Parathyroid adenoma (tissue), 2 donors: Measurements from ENCODE around the gene SELENOI.
"Not testable (repeated sequence)": the region's sequence is repeated elsewhere in the genome, so short reads cannot be mapped to it uniquely, and the experiment has no call there.

Source experiments
- H2AFZ ChIP-seq: fragments of 300-600 bp; sonication (generic); one replicate; pipeline ENCODE4 v1.7.0; 2017; ENCODE audit warnings: antibody characterized with exemption, mild to moderate bottlenecking
- H3K27ac ChIP-seq: fragments of 300-600 bp; sonication (generic); one replicate; pipeline ENCODE4 v1.7.0; 2017
- H3K27me3 ChIP-seq: fragments of 300-600 bp; sonication (generic); one replicate; pipeline ENCODE4 v1.7.0; 2017; ENCODE audit warnings: low read length; ENCODE audit not compliant: control insufficient read depth, insufficient read depth
- H3K36me3 ChIP-seq: fragments of 300-600 bp; sonication (generic); one replicate; pipeline ENCODE4 v1.7.0; 2017; ENCODE audit warnings: low read length; ENCODE audit not compliant: control insufficient read depth, insufficient read depth
- H3K4me1 ChIP-seq: fragments of 300-600 bp; sonication (generic); one replicate; pipeline ENCODE4 v1.7.0; 2017; ENCODE audit warnings: control low read depth
- H3K4me2 ChIP-seq: fragments of 300-600 bp; sonication (generic); one replicate; pipeline ENCODE4 v1.7.0; 2017; ENCODE audit warnings: low read length
- H3K4me3 ChIP-seq: fragments of 300-600 bp; sonication (generic); one replicate; pipeline ENCODE4 v1.7.0; 2017; ENCODE audit warnings: low read depth, low read length
- H3K79me2 ChIP-seq: fragments of 300-600 bp; sonication (generic); one replicate; pipeline ENCODE4 v1.7.0; 2017; ENCODE audit warnings: control low read depth
- H3K9ac ChIP-seq: fragments of 300-600 bp; sonication (generic); one replicate; pipeline ENCODE4 v1.7.0; 2017; ENCODE audit warnings: mild to moderate bottlenecking
- H3K9me3 ChIP-seq: fragments of 300-600 bp; sonication (generic); one replicate; pipeline ENCODE4 v1.7.0; 2017; ENCODE audit warnings: low read length; ENCODE audit not compliant: control insufficient read depth
- TF ChIP-seq, protein P1 (sequence below): fragments of 300-600 bp; sonication (generic); IDR thresholded peaks from one replicate; pipeline ENCODE4 v1.7.0; 2017; ENCODE audit warnings: antibody characterized with exemption, mild to moderate bottlenecking
- donor health status: primary hyperparathyroidism.

The SELENOI gene

DNA sequence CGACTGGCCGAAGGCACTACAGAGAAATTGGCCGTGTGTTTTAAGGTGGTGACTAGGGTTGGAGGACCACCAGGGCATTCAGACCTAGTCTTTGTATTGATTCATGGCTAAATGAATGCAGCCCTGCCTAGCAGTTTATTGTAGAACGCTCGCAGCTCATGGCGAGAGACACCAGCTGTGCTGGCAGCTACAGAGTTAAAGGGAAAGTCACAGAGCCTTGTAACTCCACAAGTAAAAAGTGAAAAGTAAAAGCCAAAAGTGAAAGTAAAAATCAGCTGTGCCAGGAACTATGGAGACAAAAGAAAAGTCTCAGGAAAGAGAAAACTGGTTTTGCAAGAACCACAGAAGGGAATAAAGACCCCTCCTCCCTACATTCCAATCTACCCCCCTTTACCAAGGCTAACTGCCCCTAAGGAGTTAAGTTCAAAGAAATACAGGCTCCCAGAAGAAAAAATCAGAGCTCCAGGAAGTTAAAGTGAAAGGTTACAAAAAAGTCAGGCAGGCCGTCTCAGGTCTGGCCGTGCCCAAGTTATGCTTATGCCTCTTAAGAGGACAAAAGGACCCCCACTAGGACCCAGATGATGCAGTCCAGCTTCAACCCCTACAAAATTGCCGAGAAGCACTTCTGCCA, 46.4 kb upstream of the SELENOI start:
- peak overlapping the region; percentile 63 for H3K27ac ChIP-seq

DNA sequence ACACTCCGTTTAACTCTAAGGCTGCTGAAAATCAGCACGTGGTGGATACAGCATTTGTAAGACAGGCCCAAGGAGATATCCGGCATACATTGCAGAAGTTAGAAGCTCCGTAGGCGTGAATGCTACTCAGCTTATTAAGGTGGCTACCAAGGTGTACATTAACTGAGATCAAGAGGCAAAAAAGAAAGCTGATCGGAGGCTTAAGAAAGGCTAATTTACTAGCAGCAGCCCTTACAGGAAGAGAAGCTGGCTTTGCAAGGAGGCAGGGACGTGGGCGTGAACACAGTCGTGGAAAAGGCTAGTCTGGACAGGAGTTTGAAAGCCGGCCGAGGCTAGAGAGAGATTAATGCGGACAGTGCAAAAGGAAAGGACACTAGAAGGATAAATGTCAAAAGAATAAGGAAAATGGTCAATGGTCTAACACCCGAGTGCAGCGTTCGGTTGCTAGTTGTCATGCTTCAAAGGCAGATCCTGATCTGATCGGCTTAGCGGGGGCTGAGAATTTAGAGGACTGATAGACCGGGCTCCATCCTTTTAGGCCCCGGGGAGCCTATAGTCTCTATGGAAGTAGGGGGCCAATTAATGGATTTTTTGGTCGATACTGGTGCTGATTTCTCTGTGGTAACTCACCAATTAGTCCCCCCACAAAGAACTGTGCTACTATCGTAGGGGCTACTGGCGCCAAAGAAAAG, 45.6 kb upstream of the SELENOI start:
- Histone ChIP-seq H3K9me3 (no peaks in the 10 kb centered on the region), H3K9ac (no peak overlapping the region), H3K4me1 (peaks cover 6% of the 10 kb centered on the region), H3K4me2 (peak overlapping the region; percentile 63), H3K27ac (peak overlapping the region; percentile 45), H3K36me3 (no peaks in the 10 kb centered on the region), H3K79me2 (no peaks in the 10 kb centered on the region), H3K27me3 (no peaks in the 10 kb centered on the region), H3K4me3 (no peak overlapping the region), H2AFZ (peak overlapping the region; percentile 89)
- TF ChIP-seq, protein P1, sequence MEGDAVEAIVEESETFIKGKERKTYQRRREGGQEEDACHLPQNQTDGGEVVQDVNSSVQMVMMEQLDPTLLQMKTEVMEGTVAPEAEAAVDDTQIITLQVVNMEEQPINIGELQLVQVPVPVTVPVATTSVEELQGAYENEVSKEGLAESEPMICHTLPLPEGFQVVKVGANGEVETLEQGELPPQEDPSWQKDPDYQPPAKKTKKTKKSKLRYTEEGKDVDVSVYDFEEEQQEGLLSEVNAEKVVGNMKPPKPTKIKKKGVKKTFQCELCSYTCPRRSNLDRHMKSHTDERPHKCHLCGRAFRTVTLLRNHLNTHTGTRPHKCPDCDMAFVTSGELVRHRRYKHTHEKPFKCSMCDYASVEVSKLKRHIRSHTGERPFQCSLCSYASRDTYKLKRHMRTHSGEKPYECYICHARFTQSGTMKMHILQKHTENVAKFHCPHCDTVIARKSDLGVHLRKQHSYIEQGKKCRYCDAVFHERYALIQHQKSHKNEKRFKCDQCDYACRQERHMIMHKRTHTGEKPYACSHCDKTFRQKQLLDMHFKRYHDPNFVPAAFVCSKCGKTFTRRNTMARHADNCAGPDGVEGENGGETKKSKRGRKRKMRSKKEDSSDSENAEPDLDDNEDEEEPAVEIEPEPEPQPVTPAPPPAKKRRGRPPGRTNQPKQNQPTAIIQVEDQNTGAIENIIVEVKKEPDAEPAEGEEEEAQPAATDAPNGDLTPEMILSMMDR: no peak

More for the DNA sequence above, 46.4 kb upstream of the SELENOI start:
- Histone ChIP-seq H3K4me3 (peak overlapping the region; percentile 63), H3K36me3 (no peaks in the 10 kb centered on the region), H3K4me2 (peak overlapping the region; percentile 80), H3K79me2 (no peaks in the 10 kb centered on the region), H3K27me3 (no peaks in the 10 kb centered on the region), H3K9ac (peak overlapping the region; percentile 3), H2AFZ (peak overlapping the region; percentile 89), H3K4me1 (peaks cover 6% of the 10 kb centered on the region), H3K9me3 (no peaks in the 10 kb centered on the region)
- TF ChIP-seq, protein P1: no peak

DNA sequence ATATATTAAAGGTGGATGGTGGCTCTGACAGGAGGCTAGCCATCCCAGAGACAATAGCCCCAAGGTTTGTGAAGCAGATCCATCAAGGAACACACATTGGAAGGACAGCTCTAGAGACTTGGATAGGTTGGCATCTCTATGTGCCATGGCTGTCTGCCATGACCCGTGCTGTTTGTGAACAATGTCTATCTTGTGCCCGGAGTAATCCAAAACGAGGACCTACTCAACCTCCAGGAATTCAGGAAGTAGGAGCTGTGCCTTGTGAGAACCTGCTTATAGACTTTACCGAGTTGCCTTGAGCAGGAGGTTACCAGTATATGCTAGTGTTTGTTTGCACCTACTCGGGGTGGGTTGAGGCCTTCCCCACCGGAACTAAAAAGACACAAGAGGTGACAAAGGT, 43.1 kb upstream of the SELENOI start:
- Histone ChIP-seq H3K4me2 (no peak overlapping the region), H3K27ac (no peak overlapping the region), H3K27me3 (no peaks in the 10 kb centered on the region), H3K79me2 (no peaks in the 10 kb centered on the region), H3K36me3 (no peaks in the 10 kb centered on the region), H3K4me1 (peaks cover 6% of the 10 kb centered on the region), H2AFZ (no peak overlapping the region), H3K4me3 (no peak overlapping the region), H3K9ac (no peak overlapping the region), H3K9me3 (no peaks in the 10 kb centered on the region)
- TF ChIP-seq, protein P1: no peak

DNA sequence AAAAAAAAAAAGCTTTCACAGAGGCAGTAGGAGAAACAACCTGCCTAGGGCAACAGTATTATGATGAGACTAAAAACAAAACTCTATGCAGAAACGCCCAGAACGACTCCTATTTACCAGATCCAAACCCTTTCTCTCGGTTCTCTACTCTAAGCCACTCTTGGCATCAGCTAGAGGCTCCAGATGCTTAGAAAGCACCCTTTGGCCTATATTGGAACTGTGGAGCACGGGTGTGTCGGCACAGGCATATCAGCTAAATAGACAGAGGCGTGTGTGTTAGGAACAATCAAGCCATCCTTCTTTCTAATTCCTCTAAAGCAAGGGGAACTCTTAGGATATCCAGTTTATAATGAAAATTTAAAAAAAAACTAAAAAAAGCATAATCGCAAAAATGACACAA, 40.8 kb upstream of the SELENOI start:
- not testable (repeated sequence) for H3K9me3 ChIP-seq, H3K79me2 ChIP-seq, H3K27me3 ChIP-seq, H3K4me2 ChIP-seq, H2AFZ ChIP-seq, H3K27ac ChIP-seq, H3K36me3 ChIP-seq, H3K4me1 ChIP-seq, H3K9ac ChIP-seq, H3K4me3 ChIP-seq

DNA sequence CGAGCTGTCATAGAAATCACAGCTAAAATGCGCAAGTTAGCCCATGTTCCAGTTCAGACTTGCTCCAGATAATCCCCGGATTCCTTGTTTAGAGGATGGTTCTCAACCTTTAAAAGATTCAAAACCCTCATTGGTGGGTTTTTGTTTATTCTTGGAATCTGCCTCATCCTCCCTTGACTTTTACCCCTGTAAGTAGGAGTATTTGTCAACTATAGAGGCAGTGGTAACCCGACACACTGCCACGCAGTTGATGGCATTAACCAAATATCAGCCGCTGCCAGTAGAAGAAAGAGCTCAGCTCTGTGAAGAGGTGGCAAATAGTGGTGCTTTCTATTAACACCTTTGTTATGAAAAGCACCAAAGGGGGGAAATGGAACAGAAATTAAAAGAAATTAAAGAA, 40.4 kb upstream of the SELENOI start:
- H3K36me3 ChIP-seq: no peaks in the 10 kb centered on the region
- no peak overlapping the region for H3K9ac ChIP-seq
- TF ChIP-seq, protein P1: no peak
- no peak overlapping the region for H3K27ac ChIP-seq
- no peaks in the 10 kb centered on the region for H3K79me2 ChIP-seq
- no peak overlapping the region for H3K4me2 ChIP-seq
- H3K27me3 ChIP-seq: no peaks in the 10 kb centered on the region
- no peaks in the 10 kb centered on the region for H3K9me3 ChIP-seq
- no peaks in the 10 kb centered on the region for H3K4me1 ChIP-seq
- H3K4me3 ChIP-seq: no peak overlapping the region
- no peak overlapping the region for H2AFZ ChIP-seq
